ENCODE measurements around the gene CDK15.

CDK15 gene

DNA sequence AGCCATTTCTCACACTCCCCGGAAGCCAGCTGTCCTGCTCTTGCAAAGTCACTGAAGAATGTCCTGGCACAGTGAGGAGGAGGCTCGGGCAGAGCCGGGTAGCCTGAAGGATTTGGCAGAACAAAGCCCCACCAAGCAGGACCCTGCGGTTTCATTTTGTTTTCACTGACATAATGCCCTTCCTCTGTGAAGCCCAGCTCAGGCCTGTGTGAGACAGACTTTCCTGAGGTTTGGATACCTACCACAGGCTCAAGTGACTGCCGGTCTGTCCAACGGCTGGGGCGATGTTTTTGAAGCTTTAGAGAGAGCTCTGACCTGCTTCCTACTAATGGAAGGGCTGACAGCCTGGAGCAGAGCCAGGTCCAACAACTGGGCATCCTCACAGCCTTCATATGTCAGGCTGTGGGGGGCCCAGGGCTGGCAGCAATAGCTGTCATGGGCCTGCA, 127.5 kb downstream of the CDK15 start:
- TF ChIP-seq CREB1 (IDR thresholded peaks at IDR 0.05; ENCODE audit: low read depth): no peak
- TF ChIP-seq, protein P1, sequence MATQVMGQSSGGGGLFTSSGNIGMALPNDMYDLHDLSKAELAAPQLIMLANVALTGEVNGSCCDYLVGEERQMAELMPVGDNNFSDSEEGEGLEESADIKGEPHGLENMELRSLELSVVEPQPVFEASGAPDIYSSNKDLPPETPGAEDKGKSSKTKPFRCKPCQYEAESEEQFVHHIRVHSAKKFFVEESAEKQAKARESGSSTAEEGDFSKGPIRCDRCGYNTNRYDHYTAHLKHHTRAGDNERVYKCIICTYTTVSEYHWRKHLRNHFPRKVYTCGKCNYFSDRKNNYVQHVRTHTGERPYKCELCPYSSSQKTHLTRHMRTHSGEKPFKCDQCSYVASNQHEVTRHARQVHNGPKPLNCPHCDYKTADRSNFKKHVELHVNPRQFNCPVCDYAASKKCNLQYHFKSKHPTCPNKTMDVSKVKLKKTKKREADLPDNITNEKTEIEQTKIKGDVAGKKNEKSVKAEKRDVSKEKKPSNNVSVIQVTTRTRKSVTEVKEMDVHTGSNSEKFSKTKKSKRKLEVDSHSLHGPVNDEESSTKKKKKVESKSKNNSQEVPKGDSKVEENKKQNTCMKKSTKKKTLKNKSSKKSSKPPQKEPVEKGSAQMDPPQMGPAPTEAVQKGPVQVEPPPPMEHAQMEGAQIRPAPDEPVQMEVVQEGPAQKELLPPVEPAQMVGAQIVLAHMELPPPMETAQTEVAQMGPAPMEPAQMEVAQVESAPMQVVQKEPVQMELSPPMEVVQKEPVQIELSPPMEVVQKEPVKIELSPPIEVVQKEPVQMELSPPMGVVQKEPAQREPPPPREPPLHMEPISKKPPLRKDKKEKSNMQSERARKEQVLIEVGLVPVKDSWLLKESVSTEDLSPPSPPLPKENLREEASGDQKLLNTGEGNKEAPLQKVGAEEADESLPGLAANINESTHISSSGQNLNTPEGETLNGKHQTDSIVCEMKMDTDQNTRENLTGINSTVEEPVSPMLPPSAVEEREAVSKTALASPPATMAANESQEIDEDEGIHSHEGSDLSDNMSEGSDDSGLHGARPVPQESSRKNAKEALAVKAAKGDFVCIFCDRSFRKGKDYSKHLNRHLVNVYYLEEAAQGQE (IDR thresholded peaks at IDR 0.05; ENCODE audit: low read depth): no peak
- TF ChIP-seq, protein P2, sequence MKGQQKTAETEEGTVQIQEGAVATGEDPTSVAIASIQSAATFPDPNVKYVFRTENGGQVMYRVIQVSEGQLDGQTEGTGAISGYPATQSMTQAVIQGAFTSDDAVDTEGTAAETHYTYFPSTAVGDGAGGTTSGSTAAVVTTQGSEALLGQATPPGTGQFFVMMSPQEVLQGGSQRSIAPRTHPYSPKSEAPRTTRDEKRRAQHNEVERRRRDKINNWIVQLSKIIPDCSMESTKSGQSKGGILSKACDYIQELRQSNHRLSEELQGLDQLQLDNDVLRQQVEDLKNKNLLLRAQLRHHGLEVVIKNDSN (IDR thresholded peaks at IDR 0.05): no peak
- TF ChIP-seq TCF12 (IDR thresholded peaks at IDR 0.05; ENCODE audit: low read depth): no peak
- TF ChIP-seq EGR1 (IDR thresholded peaks at IDR 0.05): no peak
- TF ChIP-seq TEAD4 (IDR thresholded peaks at IDR 0.05): no peak
- TF ChIP-seq YY1 (IDR thresholded peaks at IDR 0.05; ENCODE audit: low read depth): no peak
- no peak for TF ChIP-seq EP300 (IDR thresholded peaks at IDR 0.05; ENCODE audit: borderline replicate concordance)
- TF ChIP-seq NFIC (IDR thresholded peaks at IDR 0.05): no peak
- TF ChIP-seq TAF1 (IDR thresholded peaks at IDR 0.05; ENCODE audit: low read depth): no peak

DNA sequence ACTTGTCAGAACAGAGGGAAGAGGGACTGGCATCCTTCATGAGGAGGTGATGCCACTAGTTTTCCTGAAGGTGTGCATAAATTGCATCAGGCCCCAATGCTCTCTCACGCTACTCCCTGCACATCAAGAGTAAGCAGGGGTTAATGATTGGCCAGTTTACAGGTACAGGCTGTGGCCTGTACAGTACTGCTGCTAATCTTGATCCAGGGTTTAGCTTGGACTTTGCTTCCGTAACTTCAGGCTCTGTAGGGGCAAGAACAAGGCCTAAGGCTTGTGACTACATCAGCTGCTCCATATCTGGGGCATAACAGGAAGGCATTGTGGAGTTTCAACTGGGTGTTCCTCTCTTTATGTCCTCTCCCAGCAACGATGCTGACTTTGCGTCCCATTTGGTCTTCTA, 130.5 kb downstream of the CDK15 start:
- TF ChIP-seq CEBPB (IDR thresholded peaks at IDR 0.05): no peak
- TF ChIP-seq NFIC (IDR thresholded peaks at IDR 0.05): no peak
- no peak for TF ChIP-seq ZBTB7A (IDR thresholded peaks at IDR 0.05; ENCODE audit: low read depth)
- TF ChIP-seq, protein P2 (IDR thresholded peaks at IDR 0.05): no peak
- no peak for TF ChIP-seq EGR1 (IDR thresholded peaks at IDR 0.05)
- no peak for TF ChIP-seq CREB1 (IDR thresholded peaks at IDR 0.05; ENCODE audit: low read depth)
- no peak for TF ChIP-seq FOXM1 (IDR thresholded peaks at IDR 0.05; ENCODE audit: borderline replicate concordance, low read depth)

DNA sequence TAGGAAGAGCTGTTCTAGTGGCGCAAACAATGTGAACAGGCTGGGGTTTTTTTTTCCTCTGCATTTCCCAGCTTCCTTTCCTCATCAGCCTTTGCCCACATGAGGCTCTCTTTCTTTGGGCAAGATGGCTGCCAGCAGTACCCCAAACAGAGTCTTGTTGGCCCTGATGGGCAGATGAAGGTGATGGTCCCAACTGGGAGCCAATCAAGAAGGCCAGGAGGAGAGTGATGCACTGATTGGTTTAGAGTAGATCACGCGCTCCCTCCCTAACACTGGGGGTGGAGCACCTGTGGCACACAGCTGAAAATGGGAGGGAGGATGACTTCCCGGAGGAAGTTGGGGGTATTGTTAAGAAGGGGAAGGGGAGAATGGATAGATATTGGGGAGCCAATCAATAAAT, 131.0 kb downstream of the CDK15 start:
- TF ChIP-seq CEBPB (IDR thresholded peaks at IDR 0.05) (no peak), EP300 (IDR thresholded peaks at IDR 0.05; ENCODE audit: borderline replicate concordance) (no peak), CREB1 (IDR thresholded peaks at IDR 0.05; ENCODE audit: low read depth) (no peak), FOXM1 (IDR thresholded peaks at IDR 0.05; ENCODE audit: borderline replicate concordance, low read depth) (no peak), YY1 (IDR thresholded peaks at IDR 0.05; ENCODE audit: low read depth) (no peak), NFIC (IDR thresholded peaks at IDR 0.05) (no peak), TEAD4 (IDR thresholded peaks at IDR 0.05) (no peak), ZBTB7A (IDR thresholded peaks at IDR 0.05; ENCODE audit: low read depth) (no peak)
- TF ChIP-seq, protein P2 (IDR thresholded peaks at IDR 0.05): no peak
- TF ChIP-seq, protein P3, sequence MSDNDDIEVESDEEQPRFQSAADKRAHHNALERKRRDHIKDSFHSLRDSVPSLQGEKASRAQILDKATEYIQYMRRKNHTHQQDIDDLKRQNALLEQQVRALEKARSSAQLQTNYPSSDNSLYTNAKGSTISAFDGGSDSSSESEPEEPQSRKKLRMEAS (IDR thresholded peaks at IDR 0.05): no peak

DNA sequence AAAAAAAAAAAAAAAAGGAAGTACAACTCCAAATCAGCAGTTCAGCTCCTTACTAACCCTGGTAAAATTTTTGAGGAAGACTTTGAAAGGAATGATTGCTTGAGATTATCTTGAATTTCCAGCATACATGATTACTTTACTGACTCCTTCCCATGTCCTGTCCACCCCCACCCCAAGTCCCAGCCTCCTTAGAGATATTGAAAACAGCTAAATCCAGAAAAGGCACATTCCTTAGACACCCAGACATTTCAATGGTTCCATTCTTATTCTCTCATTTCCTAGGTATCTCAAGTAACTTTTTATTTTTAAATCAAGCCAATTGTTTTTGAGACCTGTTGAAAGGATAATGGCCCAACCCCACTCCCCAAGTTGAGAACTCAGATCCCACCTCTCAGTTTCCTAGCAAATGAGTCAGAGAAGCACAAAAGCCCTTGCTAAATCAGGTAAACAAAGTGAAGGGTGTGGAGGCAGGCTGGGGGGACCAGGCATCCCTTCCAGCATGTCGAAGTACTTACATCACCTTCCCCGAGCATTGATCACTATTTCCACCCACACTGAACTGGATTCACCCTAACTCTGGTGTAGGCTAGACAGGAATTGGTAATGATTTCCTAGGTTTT, 131.9 kb downstream of the CDK15 start:
- TF ChIP-seq EGR1 (IDR thresholded peaks at IDR 0.05) (no peak), CREB1 (IDR thresholded peaks at IDR 0.05; ENCODE audit: low read depth) (no peak), EP300 (IDR thresholded peaks at IDR 0.05; ENCODE audit: borderline replicate concordance) (no peak), YY1 (IDR thresholded peaks at IDR 0.05; ENCODE audit: low read depth) (no peak), RAD21 (IDR thresholded peaks at IDR 0.05; ENCODE audit: low read depth) (no peak), TEAD4 (IDR thresholded peaks at IDR 0.05) (no peak), TAF1 (IDR thresholded peaks at IDR 0.05; ENCODE audit: low read depth) (no peak), CEBPB (IDR thresholded peaks at IDR 0.05) (no peak), NFIC (IDR thresholded peaks at IDR 0.05) (no peak), TCF12 (IDR thresholded peaks at IDR 0.05; ENCODE audit: low read depth) (no peak), FOXM1 (IDR thresholded peaks at IDR 0.05; ENCODE audit: borderline replicate concordance, low read depth) (no peak), ZBTB7A (IDR thresholded peaks at IDR 0.05; ENCODE audit: low read depth) (no peak)
- TF ChIP-seq, protein P3 (IDR thresholded peaks at IDR 0.05): no peak
- TF ChIP-seq, protein P1 (IDR thresholded peaks at IDR 0.05; ENCODE audit: low read depth): no peak
- TF ChIP-seq, protein P2 (IDR thresholded peaks at IDR 0.05): no peak

DNA sequence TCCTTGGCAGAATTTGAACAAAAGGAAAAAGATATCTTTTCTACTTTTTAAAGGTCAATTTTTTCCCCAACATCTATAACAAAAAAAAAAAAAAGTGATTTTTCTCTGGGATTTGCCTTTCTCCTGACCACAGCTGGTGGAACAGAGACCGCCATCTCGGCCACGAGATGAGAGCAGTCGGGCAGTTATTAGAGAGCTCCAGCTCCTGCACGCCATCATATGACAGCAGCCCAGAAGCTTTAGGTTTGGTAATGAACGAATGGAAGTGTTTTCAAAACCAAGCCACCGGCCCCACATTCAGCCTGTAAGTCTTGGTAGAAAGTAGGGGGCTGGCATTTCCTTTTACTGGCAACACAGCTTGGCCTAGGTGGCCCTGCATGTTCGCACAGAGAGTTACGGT, 132.4 kb downstream of the CDK15 start:
- TF ChIP-seq CREB1 (IDR thresholded peaks at IDR 0.05; ENCODE audit: low read depth) (no peak), TAF1 (IDR thresholded peaks at IDR 0.05; ENCODE audit: low read depth) (no peak), ZBTB7A (IDR thresholded peaks at IDR 0.05; ENCODE audit: low read depth) (no peak), YY1 (IDR thresholded peaks at IDR 0.05; ENCODE audit: low read depth) (no peak), TCF12 (IDR thresholded peaks at IDR 0.05; ENCODE audit: low read depth) (no peak), FOXM1 (IDR thresholded peaks at IDR 0.05; ENCODE audit: borderline replicate concordance, low read depth) (no peak), EP300 (IDR thresholded peaks at IDR 0.05; ENCODE audit: borderline replicate concordance) (no peak), CEBPB (IDR thresholded peaks at IDR 0.05) (no peak), NFIC (IDR thresholded peaks at IDR 0.05) (no peak), TEAD4 (IDR thresholded peaks at IDR 0.05) (no peak), RAD21 (IDR thresholded peaks at IDR 0.05; ENCODE audit: low read depth) (no peak), EGR1 (IDR thresholded peaks at IDR 0.05) (no peak)
- TF ChIP-seq, protein P3 (IDR thresholded peaks at IDR 0.05): no peak
- TF ChIP-seq, protein P2 (IDR thresholded peaks at IDR 0.05): no peak
- TF ChIP-seq, protein P1 (IDR thresholded peaks at IDR 0.05; ENCODE audit: low read depth): no peak
